HCT116 (cell line): Measurements from ENCODE around the gene ZSWIM9.

Experiments
- POLR2A ChIP-seq: IDR thresholded peaks from 2 replicates; pipeline ENCODE4 v1.7.0; 2011; ENCODE audit warnings: borderline replicate concordance; ENCODE audit not compliant: insufficient read depth, insufficient read length; ENCODE audit errors: extremely low read depth
- TF ChIP-seq, protein P1 (sequence below), 3 experiments: fragments of 200-600 bp in 1 of 3; sonication (generic) in 1 of 3; IDR thresholded peaks in 2 of 3; conservative IDR thresholded peaks in 1 of 3; 2 replicates each; pipeline ENCODE4 v1.5.1; 2012 to 2017; ENCODE audit warnings: low read depth in 2 of 3, low read length in 2 of 3, antibody characterized with exemption in 1 of 3, borderline replicate concordance in 1 of 3, control low read depth in 1 of 3, mild to moderate bottlenecking in 1 of 3, mixed read lengths in 1 of 3, mixed run types in 1 of 3, moderate library complexity in 1 of 3; ENCODE audit not compliant: insufficient read depth in 1 of 3

- TF ChIP-seq, protein P1, sequence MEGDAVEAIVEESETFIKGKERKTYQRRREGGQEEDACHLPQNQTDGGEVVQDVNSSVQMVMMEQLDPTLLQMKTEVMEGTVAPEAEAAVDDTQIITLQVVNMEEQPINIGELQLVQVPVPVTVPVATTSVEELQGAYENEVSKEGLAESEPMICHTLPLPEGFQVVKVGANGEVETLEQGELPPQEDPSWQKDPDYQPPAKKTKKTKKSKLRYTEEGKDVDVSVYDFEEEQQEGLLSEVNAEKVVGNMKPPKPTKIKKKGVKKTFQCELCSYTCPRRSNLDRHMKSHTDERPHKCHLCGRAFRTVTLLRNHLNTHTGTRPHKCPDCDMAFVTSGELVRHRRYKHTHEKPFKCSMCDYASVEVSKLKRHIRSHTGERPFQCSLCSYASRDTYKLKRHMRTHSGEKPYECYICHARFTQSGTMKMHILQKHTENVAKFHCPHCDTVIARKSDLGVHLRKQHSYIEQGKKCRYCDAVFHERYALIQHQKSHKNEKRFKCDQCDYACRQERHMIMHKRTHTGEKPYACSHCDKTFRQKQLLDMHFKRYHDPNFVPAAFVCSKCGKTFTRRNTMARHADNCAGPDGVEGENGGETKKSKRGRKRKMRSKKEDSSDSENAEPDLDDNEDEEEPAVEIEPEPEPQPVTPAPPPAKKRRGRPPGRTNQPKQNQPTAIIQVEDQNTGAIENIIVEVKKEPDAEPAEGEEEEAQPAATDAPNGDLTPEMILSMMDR (IDR thresholded peaks at IDR 0.05 in 2 of 3, conservative IDR thresholded peaks at IDR 0.05 in 1 of 3; ENCODE audit: borderline replicate concordance in 1 of 3, insufficient read depth in 1 of 3, low read depth in 2 of 3, low read length in 2 of 3): no peak
- no peak for TF ChIP-seq POLR2A
These were observed 66.6 kb downstream of the ZSWIM9 start for GRCh38 chr19:48237057-48237456.
